NCI-H1417 (cell line): ENCODE measurements around the gene DENND6A.
"Not testable (repeated sequence)": the region's sequence is repeated elsewhere in the genome, so short reads cannot be mapped to it uniquely, and the experiment has no call there.

Experiments used
- DNase-seq, 3 experiments: peaks; one replicate each; lab custom pipeline; 2025; lab: John Stamatoyannopoulos, UW

The DENND6A gene

GRCh38 chr3:57692396-57693147 lies at the start of gene DENND6A:
Gene DENND6A, minus strand, starts transcription at chr3:57693077. Its CDS starts 59 bp downstream, at chr3:57693018.
- DNase-seq = peak; percentile 40 to 94 (median 90)

GRCh38 chr3:57740027-57740426 lies 47.1 kb upstream of the DENND6A start:
- DNase-seq = no peak

- no peak for DNase-seq
These were observed 45.5 kb upstream of the DENND6A start for GRCh38 chr3:57738391-57738790.

- no peak for DNase-seq
These were observed 45.0 kb upstream of the DENND6A start for GRCh38 chr3:57737840-57738239.

- no peak for DNase-seq
These were observed 42.5 kb upstream of the DENND6A start for GRCh38 chr3:57735405-57735804.

GRCh38 chr3:57733790-57734189 lies 40.9 kb upstream of the DENND6A start:
- no peak for DNase-seq

- no peak for DNase-seq
These were observed 38.4 kb upstream of the DENND6A start for GRCh38 chr3:57731311-57731710.

GRCh38 chr3:57730682-57731081 lies 37.8 kb upstream of the DENND6A start:
- no peak for DNase-seq

- DNase-seq = no peak
These were observed 36.6 kb upstream of the DENND6A start for GRCh38 chr3:57729334-57730045.

- no peak for DNase-seq
These were observed 34.2 kb upstream of the DENND6A start for GRCh38 chr3:57727106-57727505.

- peak in 1 of 3 experiments; percentile 26 for DNase-seq
These were observed 33.5 kb upstream of the DENND6A start for GRCh38 chr3:57726397-57726796.

GRCh38 chr3:57718118-57718517 lies 25.2 kb upstream of the DENND6A start:
- DNase-seq = no peak

- DNase-seq = no peak
These were observed 24.5 kb upstream of the DENND6A start for GRCh38 chr3:57717205-57717868.

- DNase-seq = no peak
These were observed 22.8 kb upstream of the DENND6A start for GRCh38 chr3:57715686-57716085.

- no peak for DNase-seq
These were observed 16.7 kb upstream of the DENND6A start for GRCh38 chr3:57709559-57709958.

GRCh38 chr3:57709031-57709430 lies 16.2 kb upstream of the DENND6A start:
- no peak for DNase-seq

- no peak for DNase-seq
These were observed 13.6 kb upstream of the DENND6A start for GRCh38 chr3:57706462-57706861.

- DNase-seq = not testable (repeated sequence)
These were observed 12.5 kb upstream of the DENND6A start for GRCh38 chr3:57705351-57705750.

GRCh38 chr3:57701781-57702180 lies 8.9 kb upstream of the DENND6A start:
- DNase-seq = no peak

- DNase-seq = no peak
These were observed 7.9 kb upstream of the DENND6A start for GRCh38 chr3:57700737-57701136.

- DNase-seq = no peak
These were observed 6.7 kb upstream of the DENND6A start for GRCh38 chr3:57699591-57699990.

GRCh38 chr3:57696801-57697321 lies 4.0 kb upstream of the DENND6A start:
- DNase-seq = no peak

- DNase-seq = no peak
These were observed 1.3 kb upstream of the DENND6A start for GRCh38 chr3:57694146-57694545.
